GM12878 (cell line): ENCODE data around the gene NDUFB7. TPM values are rescaled to one million over a fixed set of nuclear protein-coding genes. Genes with fewer than 3 reads are reported as not detected.

Experiments used
- ATAC-seq: fragments of 200-7000 bp; cut with Tn5 transposase; 3 replicates; pipeline ENCODE4 v1.9.1; 2020; ENCODE audit warnings: mild to moderate bottlenecking, moderate library complexity
- BruUV-seq: library from RNA; stranded (reverse); fragments of 400-500 nt; replicated peaks from 2 replicates; lab custom pipeline; 2021; lab: Mats Ljungman, UMichigan
- CTCF ChIA-PET: fragments of 300-600 bp; sonication (Branson Sonifier 250); formaldehyde crosslinking; extraction: SDS; loops from one replicate; lab custom pipeline; 2021; ENCODE audit warnings: inconsistent platforms; lab: Yijun Ruan, JAX
- POLR2A ChIA-PET: fragments of 350-600 bp; formaldehyde crosslinking; extraction: SDS; loops from one replicate; lab custom pipeline; 2021; ENCODE audit warnings: inconsistent platforms; lab: Charles Lee
- RAD21 ChIA-PET: fragments of 300-600 bp; sonication (Branson Sonifier 250); formaldehyde crosslinking; loops from one replicate; lab custom pipeline; 2023; ENCODE audit warnings: antibody characterized with exemption; ENCODE audit not compliant: unreplicated experiment; lab: Charles Lee
- SMC1A ChIA-PET: fragments of 300-600 bp; sonication (Branson Sonifier 250); formaldehyde crosslinking; loops from one replicate; lab custom pipeline; 2023; ENCODE audit not compliant: unreplicated experiment, uncharacterized antibody; lab: Charles Lee
- DNase-seq: peaks from one replicate; pipeline ENCODE4 v3.0.0-alpha.2; 2011; ENCODE audit warnings: low read depth, low spot score
- FAIRE-seq: peaks from 3 replicates; lab custom pipeline; 2011; peaks lifted over from hg19 to GRCh38; lab: Jason Lieb, UNC
- H2AFZ ChIP-seq: 2 replicates; pipeline ENCODE4 v1.6.0; 2011; ENCODE audit warnings: low read depth, low read length, control low read depth; ENCODE audit not compliant: control insufficient read depth
- H3K27ac ChIP-seq: 2 replicates; pipeline ENCODE4 v1.5.1; 2011; ENCODE audit warnings: control low read depth; ENCODE audit not compliant: control insufficient read depth, insufficient read depth
- H3K27me3 ChIP-seq, 2 experiments: replicated peaks in 1 of 2; 2 replicates each; pipeline versions ENCODE4 v1.6.0 to v1.6.1; 2011; ENCODE audit warnings: low read length in 1 of 2; ENCODE audit not compliant: control insufficient read depth in 2 of 2, insufficient read depth in 2 of 2
- H3K36me3 ChIP-seq, 2 experiments: 2 replicates each; pipeline ENCODE4 v1.5.1; 2011; ENCODE audit warnings: low read length in 1 of 2; ENCODE audit not compliant: control insufficient read depth in 2 of 2, insufficient read depth in 2 of 2
- H3K4me1 ChIP-seq: 2 replicates; pipeline ENCODE4 v1.6.1; 2011; ENCODE audit warnings: mild to moderate bottlenecking, low read length, moderate library complexity, mixed read lengths; ENCODE audit not compliant: control insufficient read depth, insufficient read depth
- H3K4me2 ChIP-seq: 2 replicates; pipeline ENCODE4 v1.6.0; 2011; ENCODE audit warnings: control low read depth; ENCODE audit not compliant: control insufficient read depth, insufficient read depth
- H3K4me3 ChIP-seq: fragments of 200-600 bp; sonication (generic); 2 replicates; pipeline ENCODE4 v1.5.1; 2016
- H3K79me2 ChIP-seq: 2 replicates; pipeline ENCODE4 v1.6.0; 2011; ENCODE audit warnings: low read length; ENCODE audit not compliant: control insufficient read depth, insufficient read depth
- H3K9ac ChIP-seq: 2 replicates; pipeline ENCODE4 v1.8.0; 2011; ENCODE audit warnings: low read length, control low read depth, mixed read lengths; ENCODE audit not compliant: control insufficient read depth, insufficient read depth
- H3K9me3 ChIP-seq: replicated peaks from 3 replicates; pipeline ENCODE4 v1.5.1; 2011; ENCODE audit warnings: mild to moderate bottlenecking, low read length; ENCODE audit not compliant: control insufficient read depth, insufficient read depth
- H4K20me1 ChIP-seq: 2 replicates; pipeline ENCODE4 v1.6.0; 2011; ENCODE audit not compliant: control insufficient read depth, insufficient read depth
- BCLAF1 ChIP-seq: fragments of 450-650 bp; IDR thresholded peaks from 2 replicates; pipeline ENCODE4 v1.6.1; 2017; ENCODE audit warnings: antibody characterized with exemption, mild to moderate bottlenecking, moderate library complexity
- CBFB ChIP-seq: IDR thresholded peaks from 2 replicates; pipeline ENCODE4 v1.6.1; 2016; ENCODE audit warnings: antibody characterized with exemption, low read depth
- EZH2 ChIP-seq: IDR thresholded peaks from 2 replicates; pipeline ENCODE4 v1.6.1; 2012; ENCODE audit warnings: low read depth, mild to moderate bottlenecking, control low read depth, inconsistent platforms, low read length, borderline replicate concordance; ENCODE audit not compliant: control insufficient read depth
- FOXM1 ChIP-seq: IDR thresholded peaks from 2 replicates; pipeline ENCODE4 v1.6.1; 2012; ENCODE audit warnings: low read depth, mild to moderate bottlenecking, inconsistent platforms, low read length, moderate library complexity
- HDGF ChIP-seq: fragments of 450-650 bp; IDR thresholded peaks from 2 replicates; pipeline ENCODE4 v1.6.1; 2016; ENCODE audit warnings: antibody characterized with exemption
- LARP7 ChIP-seq: fragments of 450-650 bp; IDR thresholded peaks from 2 replicates; pipeline ENCODE4 v1.6.1; 2017; ENCODE audit warnings: mild to moderate bottlenecking
- NRF1 ChIP-seq: conservative IDR thresholded peaks from 2 replicates; pipeline ENCODE4 v1.6.1; 2011; ENCODE audit warnings: mild to moderate bottlenecking, low read depth, low read length, improper control_type of control experiment
- PBX3 ChIP-seq: IDR thresholded peaks from 2 replicates; pipeline ENCODE4 v1.6.1; 2011; ENCODE audit warnings: mild to moderate bottlenecking, low read depth, low read length, moderate library complexity; ENCODE audit not compliant: insufficient replicate concordance
- POLR2AphosphoS2 ChIP-seq: IDR thresholded peaks from 2 replicates; pipeline ENCODE4 v1.6.1; 2011; ENCODE audit warnings: low read depth, mild to moderate bottlenecking, low read length, improper control_type of control experiment, moderate library complexity
- POLR2AphosphoS5 ChIP-seq: IDR thresholded peaks from 2 replicates; pipeline ENCODE4 v1.6.1; 2011; ENCODE audit warnings: mild to moderate bottlenecking, low read length, inconsistent platforms
- POU2F2 ChIP-seq: IDR thresholded peaks from 3 replicates; pipeline ENCODE4 v1.6.1; 2011; ENCODE audit warnings: low read depth, mild to moderate bottlenecking, low read length, borderline replicate concordance
- SIX5 ChIP-seq: IDR thresholded peaks from 2 replicates; pipeline ENCODE4 v1.6.1; 2011; ENCODE audit warnings: mild to moderate bottlenecking, low read depth, low read length, moderate library complexity; ENCODE audit not compliant: severe bottlenecking
- SMAD1 ChIP-seq: fragments of 450-650 bp; IDR thresholded peaks from 2 replicates; pipeline ENCODE4 v1.6.1; 2018; ENCODE audit warnings: mild to moderate bottlenecking, low read depth; ENCODE audit not compliant: partially characterized antibody
- STAT3 ChIP-seq: IDR thresholded peaks from 2 replicates; pipeline ENCODE4 v1.6.1; 2011; ENCODE audit warnings: low read depth, low read length, improper control_type of control experiment
- TCF3 ChIP-seq: IDR thresholded peaks from 2 replicates; pipeline ENCODE4 v1.6.1; 2012; ENCODE audit warnings: low read depth, mild to moderate bottlenecking, low read length, borderline replicate concordance; ENCODE audit not compliant: insufficient read depth
- ZBED1 ChIP-seq: IDR thresholded peaks from 2 replicates; pipeline ENCODE4 v1.6.1; 2016; ENCODE audit warnings: borderline replicate concordance
- ZZZ3 ChIP-seq: IDR thresholded peaks from 2 replicates; pipeline ENCODE4 v1.6.1; 2011; ENCODE audit warnings: low read depth; ENCODE audit not compliant: control insufficient read depth, insufficient read length
- WGBS: methylation state at CpG from one replicate; pipeline ENCODE4 v1.1.6; 2016; ENCODE audit warnings: low lambda C conversion rate; ENCODE audit not compliant: insufficient replicate concordance, insufficient coverage; ENCODE audit errors: missing lambda C conversion rate; 5-methylcytosine and 5-hydroxymethylcytosine counted together
- in situ Hi-C: fragments of 300-500 bp; cut with MboI; formaldehyde crosslinking; loops from 9 replicates; pipeline ENCODE4 v1.14.3; 2018; ENCODE audit warnings: mixed read lengths
- intact Hi-C: fragments of 100-400 bp; cut with micrococcal nuclease; formaldehyde crosslinking; loops from one replicate; pipeline ENCODE4 v1.14.2; 2022; ENCODE audit not compliant: unreplicated experiment
- polyA plus RNA-seq, 11 experiments: library from polyadenylated mRNA; depleted of rRNA in 4 of 11; unstranded in 6 of 11; stranded (reverse) in 5 of 11; fragments of >200 nt; fragmentation: Nextera tagmentation in 4 of 11; fragmentation: Illumina TruSeq in 1 of 11; extraction: Ambion mirVana in 4 of 11; extraction: Trizol in 1 of 11; gene quantifications; 1 replicate in 1 of 11; 2 replicates in 10 of 11; pipeline versions ENCODE4 v1.2.1 to v1.2.3, GENCODE V29; 2011 to 2016; ENCODE audit warnings: inconsistent platforms in 2 of 11, missing spikeins in 2 of 11, low read depth in 1 of 11
- total RNA-seq, 4 experiments: library from RNA; depleted of rRNA in 3 of 4; stranded (reverse); fragments of >200 nt in 3 of 4; fragmentation: Illumina TruSeq in 1 of 4; extraction: Trizol in 1 of 4; gene quantifications; 2 replicates each; pipeline versions ENCODE4 v1.2.1 to v1.2.3, GENCODE V29; 2013 to 2021

The NDUFB7 gene
- total and polyA plus RNA-seq, 10 of the 15 experiments (the other 5 are each of a cell fraction or from before 2014, with no cell fraction given), result 14.6 to 480 (median 182) TPM

GRCh38 chr19:14599548-14600147 is 27.8 kb upstream of the NDUFB7 start (continued):
- no peak for TF ChIP-seq BCLAF1
- TF ChIP-seq EZH2, result no peak
- no peak for TF ChIP-seq CBFB
- no peak for TF ChIP-seq SMAD1
- no peak for TF ChIP-seq NRF1
- TF ChIP-seq LARP7, result no peak
- TF ChIP-seq ZZZ3, result no peak

- in situ Hi-C loops, result loop anchor here (25.0 kb wide), 1 partner anchor 1992 kb away; no protein-coding TSS in a partner anchor
- peak overlapping the region; percentile 27; the same call in 1 of the 2 replicates for H3K4me3 ChIP-seq
- SMC1A ChIA-PET, result interaction anchor here (0.6 kb wide), 1 partner anchor 189 kb away, joined by 3 read pairs; no protein-coding TSS in a partner anchor
- no TSS peak for BruUV-seq
- no peak for ATAC-seq
- no peak overlapping the region for H2AFZ ChIP-seq
- intact Hi-C loops, result no loop called here
- H3K27me3 ChIP-seq, result no peaks in the 10 kb centered on the region
- no peaks in the 10 kb centered on the region for H4K20me1 ChIP-seq
- H3K79me2 ChIP-seq, result peaks cover 30% of the 10 kb centered on the region
- POLR2A ChIA-PET, result no interaction called here
- H3K36me3 ChIP-seq, result peaks cover 23 to 30% of the 10 kb centered on the region in 2 experiments
- RAD21 ChIA-PET, result no interaction called here
- FAIRE-seq, result peak; percentile 38
- 66% methylated on average over 3 of the region's 3 CpGs for WGBS
- CTCF ChIA-PET, result no interaction called here
- H3K9ac ChIP-seq, result no peak overlapping the region
- no peak overlapping the region for H3K27ac ChIP-seq
- DNase-seq, result no peak
- no peaks in the 10 kb centered on the region; the same call in 2 of the 3 replicates for H3K9me3 ChIP-seq
- H3K4me2 ChIP-seq, result no peak overlapping the region
- H3K4me1 ChIP-seq, result peaks cover 3% of the 10 kb centered on the region; the same call in 1 of the 2 replicates
- no peak for TF ChIP-seq TCF3
- TF ChIP-seq PBX3, result no peak
- peak; percentile 39; the same call in 1 of the 2 replicates for TF ChIP-seq POLR2AphosphoS5
- TF ChIP-seq SIX5, result no peak
- no peak for TF ChIP-seq POU2F2
- 0 out of 2 replicates have a peak, but pooled peaks have one; percentile 32 for TF ChIP-seq POLR2AphosphoS2
- TF ChIP-seq STAT3, result no peak
- TF ChIP-seq HDGF, result peak; percentile 91
- TF ChIP-seq FOXM1, result no peak
- TF ChIP-seq ZBED1, result no peak
Observed at GRCh38 chr19:14595558-14595957, 23.7 kb upstream of the NDUFB7 start.
